Peyer's patch (tissue), 4 donors: ENCODE measurements around the gene STARD9. TPM values are rescaled to one million over a fixed set of nuclear protein-coding genes. Genes with fewer than 3 reads are reported as not detected.

Source experiments
- DNase-seq, 3 donors: peaks; one replicate each; pipeline ENCODE4 v3.0.0-alpha.2; 2017 to 2019
- H3K27ac ChIP-seq, 4 donors: fragments of 200-600 bp; sonication (generic); one replicate each; pipeline ENCODE4 v1.5.1; 2016 to 2019
- H3K27me3 ChIP-seq, 2 donors: fragments of 200-600 bp; sonication (generic); one replicate each; pipeline ENCODE4 v1.5.1; 2019
- H3K36me3 ChIP-seq, 3 donors: fragments of 200-600 bp; sonication (generic); one replicate each; pipeline ENCODE4 v1.5.1; 2016 to 2019
- H3K4me1 ChIP-seq, 4 donors: fragments of 200-600 bp; sonication (generic); one replicate each; pipeline ENCODE4 v1.5.1; 2016 to 2019
- H3K4me3 ChIP-seq, 4 donors: fragments of 200-600 bp; sonication (generic); 1 replicate in 3 of 4; 2 replicates in 1 of 4; pipeline ENCODE4 v1.5.1; 2016 to 2019; ENCODE audit warnings: mild to moderate bottlenecking in 1 of 4
- H3K9me3 ChIP-seq, 4 donors: fragments of 200-600 bp; sonication (generic); one replicate each; pipeline ENCODE4 v1.5.1; 2016 to 2019; ENCODE audit warnings: mild to moderate bottlenecking in 1 of 4
- POLR2A ChIP-seq, 2 donors: fragments of 450-650 bp; IDR thresholded peaks; one replicate each; pipeline ENCODE4 v1.5.1; 2017; ENCODE audit warnings: antibody characterized with exemption in 2 of 2, mild to moderate bottlenecking in 2 of 2, moderate library complexity in 2 of 2
- total RNA-seq, 4 donors: library from RNA; depleted of rRNA; stranded (reverse); fragments of >200 nt; gene quantifications; one replicate each; pipeline ENCODE4 v1.1.0, GENCODE V29; 2016
- TF ChIP-seq, protein P1 (sequence below), 6 experiments: fragments of 450-650 bp in 4 of 6; fragments of 200-600 bp in 2 of 6; sonication (generic) in 1 of 6; IDR thresholded peaks; one replicate each; pipeline ENCODE4 v1.5.1; 2017 to 2019; ENCODE audit warnings: antibody characterized with exemption in 6 of 6, mild to moderate bottlenecking in 3 of 6, moderate library complexity in 1 of 6

The STARD9 gene
- total RNA-seq, 4 donors from 2014 or later, result 4.2 to 153 (median 20.4) TPM

DNA sequence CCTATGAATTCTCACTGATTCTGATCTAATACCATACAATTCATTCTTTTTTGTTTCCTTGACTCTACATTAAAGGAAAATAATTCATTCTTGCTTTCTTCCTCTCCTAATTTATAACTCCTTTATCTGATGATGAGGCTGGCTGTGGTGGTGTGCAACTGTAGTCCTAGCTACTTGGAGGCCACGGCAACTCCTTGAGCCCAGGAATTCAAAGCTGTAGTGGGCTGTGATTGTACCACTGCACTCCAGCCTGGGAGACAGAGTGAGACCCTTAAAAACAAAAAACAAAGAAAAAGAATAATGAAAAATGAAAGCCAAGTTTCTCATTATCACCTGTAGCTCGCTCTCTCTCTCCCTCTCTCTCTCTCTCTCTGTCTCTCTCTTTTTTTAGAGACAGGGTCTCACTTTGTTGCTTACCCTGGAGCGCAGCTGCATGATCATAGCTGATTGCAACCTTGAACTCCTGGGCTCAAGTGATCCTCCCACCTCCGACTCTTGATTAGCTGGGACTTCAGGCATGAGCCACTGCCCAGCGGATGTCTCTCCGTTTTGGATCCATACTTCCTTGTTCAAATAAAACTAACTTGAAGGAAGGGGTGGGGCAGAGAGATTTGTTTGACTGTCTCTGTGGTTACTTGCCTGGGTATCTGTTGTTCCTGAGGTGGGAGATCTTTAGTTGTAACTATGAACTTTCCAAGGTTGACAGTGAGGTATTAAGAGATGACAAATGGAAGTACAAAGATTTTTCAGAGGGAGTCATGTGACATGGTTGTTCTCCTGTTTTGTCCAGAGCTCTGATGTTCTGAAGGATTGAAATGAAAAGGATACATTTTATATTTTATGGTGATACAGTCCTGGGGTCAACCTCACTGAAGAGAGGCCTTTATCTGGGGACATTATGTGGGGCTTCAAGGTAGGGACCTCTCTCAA lies 46.9 kb downstream of the STARD9 start:
- no peaks in the 10 kb centered on the region for H3K36me3 ChIP-seq
- no peak overlapping the region for H3K4me3 ChIP-seq
- H3K27me3 ChIP-seq, result no peaks in the 10 kb centered on the region
- H3K27ac ChIP-seq, result no peak overlapping the region
- no peaks in the 10 kb centered on the region for H3K9me3 ChIP-seq
- no peaks in the 10 kb centered on the region for H3K4me1 ChIP-seq
- no peak for DNase-seq
- TF ChIP-seq POLR2A (IDR thresholded peaks at IDR 0.05), result no peak
- TF ChIP-seq, protein P1, sequence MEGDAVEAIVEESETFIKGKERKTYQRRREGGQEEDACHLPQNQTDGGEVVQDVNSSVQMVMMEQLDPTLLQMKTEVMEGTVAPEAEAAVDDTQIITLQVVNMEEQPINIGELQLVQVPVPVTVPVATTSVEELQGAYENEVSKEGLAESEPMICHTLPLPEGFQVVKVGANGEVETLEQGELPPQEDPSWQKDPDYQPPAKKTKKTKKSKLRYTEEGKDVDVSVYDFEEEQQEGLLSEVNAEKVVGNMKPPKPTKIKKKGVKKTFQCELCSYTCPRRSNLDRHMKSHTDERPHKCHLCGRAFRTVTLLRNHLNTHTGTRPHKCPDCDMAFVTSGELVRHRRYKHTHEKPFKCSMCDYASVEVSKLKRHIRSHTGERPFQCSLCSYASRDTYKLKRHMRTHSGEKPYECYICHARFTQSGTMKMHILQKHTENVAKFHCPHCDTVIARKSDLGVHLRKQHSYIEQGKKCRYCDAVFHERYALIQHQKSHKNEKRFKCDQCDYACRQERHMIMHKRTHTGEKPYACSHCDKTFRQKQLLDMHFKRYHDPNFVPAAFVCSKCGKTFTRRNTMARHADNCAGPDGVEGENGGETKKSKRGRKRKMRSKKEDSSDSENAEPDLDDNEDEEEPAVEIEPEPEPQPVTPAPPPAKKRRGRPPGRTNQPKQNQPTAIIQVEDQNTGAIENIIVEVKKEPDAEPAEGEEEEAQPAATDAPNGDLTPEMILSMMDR (IDR thresholded peaks at IDR 0.05), result no peak

- no peak overlapping the region for H3K27ac ChIP-seq
- DNase-seq, result no peak
Measured at GRCh38 chr15:42623951-42624350, 48.5 kb downstream of the STARD9 start.

GRCh38 chr15:42627485-42627884 lies 52.1 kb downstream of the STARD9 start:
- Histone ChIP-seq H3K36me3 (no peaks in the 10 kb centered on the region), H3K9me3 (no peaks in the 10 kb centered on the region), H3K27ac (no peak overlapping the region), H3K4me1 (no peaks in the 10 kb centered on the region), H3K27me3 (no peaks in the 10 kb centered on the region), H3K4me3 (no peak overlapping the region)
- no peak for DNase-seq
- TF ChIP-seq, protein P1 (IDR thresholded peaks at IDR 0.05), result no peak
- no peak for TF ChIP-seq POLR2A (IDR thresholded peaks at IDR 0.05)

More at GRCh38 chr15:42623951-42624350, 48.5 kb downstream of the STARD9 start:
- no peak for TF ChIP-seq POLR2A (IDR thresholded peaks at IDR 0.05)
- TF ChIP-seq, protein P1 (IDR thresholded peaks at IDR 0.05), result no peak
- Histone ChIP-seq H3K4me3 (no peak overlapping the region), H3K36me3 (no peaks in the 10 kb centered on the region), H3K4me1 (no peaks in the 10 kb centered on the region), H3K9me3 (no peaks in the 10 kb centered on the region), H3K27me3 (no peaks in the 10 kb centered on the region)

GRCh38 chr15:42628761-42629160 lies 53.4 kb downstream of the STARD9 start:
- H3K27ac ChIP-seq, result no peak overlapping the region
- H3K9me3 ChIP-seq, result no peaks in the 10 kb centered on the region
- H3K4me1 ChIP-seq, result no peaks in the 10 kb centered on the region
- DNase-seq, result no peak
- no peaks in the 10 kb centered on the region for H3K27me3 ChIP-seq
- no peak overlapping the region for H3K4me3 ChIP-seq
- H3K36me3 ChIP-seq, result no peaks in the 10 kb centered on the region
- TF ChIP-seq, protein P1 (IDR thresholded peaks at IDR 0.05), result no peak
- TF ChIP-seq POLR2A (IDR thresholded peaks at IDR 0.05), result no peak

DNA sequence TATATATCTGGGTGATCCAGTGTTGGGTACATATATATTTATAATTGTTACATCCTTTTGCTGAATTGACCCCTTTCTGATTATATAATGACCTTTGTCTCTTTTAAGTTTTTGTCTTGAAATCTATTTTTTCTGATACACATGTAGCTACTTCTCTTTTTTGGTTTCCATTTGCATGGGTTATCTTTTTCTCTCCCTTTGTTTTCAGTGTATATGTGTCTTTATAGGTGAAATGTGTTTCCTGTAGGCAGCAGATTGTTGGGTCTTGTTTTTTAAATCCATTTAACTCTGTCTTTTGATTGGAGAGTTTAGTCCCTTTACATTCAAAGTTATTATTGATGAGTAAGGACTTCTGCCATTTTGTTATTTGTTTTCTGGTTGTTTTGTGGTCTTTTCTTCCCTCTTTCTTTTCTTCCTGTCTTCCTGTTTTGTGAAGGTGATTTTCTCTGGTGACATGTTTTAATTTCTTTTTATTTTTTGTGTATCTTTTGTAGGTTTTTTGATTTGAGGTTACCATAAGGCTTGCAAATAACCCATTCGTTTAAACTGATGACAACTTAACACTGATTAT lies 56.8 kb downstream of the STARD9 start:
- no peak overlapping the region for H3K4me3 ChIP-seq

More for the DNA sequence above, 56.8 kb downstream of the STARD9 start:
- Histone ChIP-seq H3K27me3 (no peaks in the 10 kb centered on the region), H3K27ac (no peak overlapping the region), H3K4me1 (no peaks in the 10 kb centered on the region), H3K9me3 (no peaks in the 10 kb centered on the region), H3K36me3 (peaks cover 0 to 4% (median 0%) of the 10 kb centered on the region in 3 donors)
- TF ChIP-seq, protein P1 (IDR thresholded peaks at IDR 0.05), result no peak
- TF ChIP-seq POLR2A (IDR thresholded peaks at IDR 0.05), result no peak
- no peak for DNase-seq
